A673 (cell line): ENCODE results near the gene POP4. TPM values are rescaled to one million over a fixed set of nuclear protein-coding genes. Genes with fewer than 3 reads are reported as not detected.

ENCODE experiments used
- BruUV-seq: library from RNA; stranded (reverse); fragments of 400-500 nt; replicated peaks from 2 replicates; lab custom pipeline; 2021; lab: Mats Ljungman, UMichigan
- CTCF ChIA-PET: fragments of 300-600 bp; sonication (Branson Sonifier 250); formaldehyde crosslinking; loops from one replicate; lab custom pipeline; 2022; ENCODE audit warnings: antibody characterized with exemption; lab: Charles Lee
- POLR2A ChIA-PET: fragments of 300-600 bp; sonication (Branson Sonifier 250); formaldehyde crosslinking; loops from one replicate; lab custom pipeline; 2022; ENCODE audit warnings: antibody characterized with exemption; ENCODE audit not compliant: low non-redundant PET; lab: Charles Lee
- DNase-seq: peaks from one replicate; pipeline ENCODE4 v3.0.0-alpha.2; 2015; ENCODE audit warnings: low spot score
- H3K27ac ChIP-seq: fragments of 200-600 bp; sonication (generic); 2 replicates; pipeline ENCODE4 v1.5.1; 2016; ENCODE audit warnings: mixed run types, low read depth, mild to moderate bottlenecking, mixed read lengths, antibody characterized with exemption, low read length; ENCODE audit not compliant: poor library complexity, severe bottlenecking
- H3K27me3 ChIP-seq: fragments of 200-600 bp; sonication (generic); replicated peaks from 2 replicates; pipeline ENCODE4 v1.6.1; 2017; ENCODE audit warnings: mixed run types, low read depth, mild to moderate bottlenecking, mixed read lengths, antibody characterized with exemption, low read length; ENCODE audit not compliant: insufficient read depth, poor library complexity
- H3K36me3 ChIP-seq: fragments of 200-600 bp; sonication (generic); 2 replicates; pipeline ENCODE4 v1.6.1; 2016; ENCODE audit warnings: mixed run types, mild to moderate bottlenecking, mixed read lengths, antibody characterized with exemption, low read length; ENCODE audit not compliant: insufficient read depth, poor library complexity, severe bottlenecking
- H3K4me1 ChIP-seq: fragments of 200-600 bp; sonication (generic); 2 replicates; pipeline ENCODE4 v1.6.1; 2017; ENCODE audit warnings: mixed run types, mild to moderate bottlenecking, mixed read lengths, antibody characterized with exemption, low read length; ENCODE audit not compliant: insufficient read depth, poor library complexity, severe bottlenecking
- H3K4me3 ChIP-seq: fragments of 200-600 bp; sonication (generic); 2 replicates; pipeline ENCODE4 v1.5.1; 2016; ENCODE audit warnings: low read depth, mixed run types, mild to moderate bottlenecking, mixed read lengths, low read length; ENCODE audit not compliant: poor library complexity, severe bottlenecking
- H3K9me3 ChIP-seq: fragments of 200-600 bp; sonication (generic); 2 replicates; pipeline ENCODE4 v1.6.1; 2016; ENCODE audit warnings: mixed run types, low read depth, mild to moderate bottlenecking, mixed read lengths, antibody characterized with exemption, low read length; ENCODE audit not compliant: poor library complexity, severe bottlenecking
- EZH2 ChIP-seq: fragments of 200-600 bp; sonication (generic); IDR thresholded peaks from 2 replicates; pipeline ENCODE4 v1.6.1; 2017; ENCODE audit warnings: borderline replicate concordance, low read depth, mild to moderate bottlenecking, mixed read lengths, antibody characterized with exemption, low read length; ENCODE audit not compliant: poor library complexity, severe bottlenecking
- intact Hi-C: fragments of 100-400 bp; cut with micrococcal nuclease; formaldehyde crosslinking; loops from one replicate; pipeline ENCODE4 v1.10.0; 2022; ENCODE audit not compliant: unreplicated experiment
- total RNA-seq: library from RNA; stranded (reverse); gene quantifications from 2 replicates; pipeline ENCODE4 v1.2.3, GENCODE V29; 2021
- TF ChIP-seq, protein P1 (sequence below): fragments of 300-800, 200-600 bp; sonication (generic); conservative IDR thresholded peaks from 2 replicates; pipeline ENCODE4 v1.5.1; 2017; ENCODE audit warnings: low read depth, mild to moderate bottlenecking, antibody characterized with exemption, low read length, moderate library complexity, mixed read lengths

The POP4 gene
- total RNA-seq, 1 experiment from 2014 or later = 70.6 TPM

DNA sequence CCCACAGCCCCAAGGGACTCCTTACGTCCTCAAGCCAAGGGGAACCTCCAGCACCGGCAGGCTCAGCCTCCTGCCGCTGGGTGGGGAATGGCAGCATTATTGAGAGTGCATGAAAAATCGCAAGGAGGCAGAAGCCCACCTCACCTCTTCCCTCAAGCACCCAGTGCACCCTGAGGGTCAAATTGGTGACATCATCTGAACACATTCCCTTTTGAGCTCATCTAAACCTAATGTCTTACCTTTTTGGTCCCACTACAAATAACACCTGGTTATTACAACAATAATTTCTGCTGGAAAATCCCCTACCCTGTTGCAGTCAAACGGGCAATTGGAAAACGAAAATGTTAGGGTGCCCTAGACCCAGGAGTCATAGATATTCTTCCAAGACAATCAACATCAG is 12.2 kb upstream of the POP4 start:
- no peak for TF ChIP-seq EZH2
- TF ChIP-seq, protein P1, sequence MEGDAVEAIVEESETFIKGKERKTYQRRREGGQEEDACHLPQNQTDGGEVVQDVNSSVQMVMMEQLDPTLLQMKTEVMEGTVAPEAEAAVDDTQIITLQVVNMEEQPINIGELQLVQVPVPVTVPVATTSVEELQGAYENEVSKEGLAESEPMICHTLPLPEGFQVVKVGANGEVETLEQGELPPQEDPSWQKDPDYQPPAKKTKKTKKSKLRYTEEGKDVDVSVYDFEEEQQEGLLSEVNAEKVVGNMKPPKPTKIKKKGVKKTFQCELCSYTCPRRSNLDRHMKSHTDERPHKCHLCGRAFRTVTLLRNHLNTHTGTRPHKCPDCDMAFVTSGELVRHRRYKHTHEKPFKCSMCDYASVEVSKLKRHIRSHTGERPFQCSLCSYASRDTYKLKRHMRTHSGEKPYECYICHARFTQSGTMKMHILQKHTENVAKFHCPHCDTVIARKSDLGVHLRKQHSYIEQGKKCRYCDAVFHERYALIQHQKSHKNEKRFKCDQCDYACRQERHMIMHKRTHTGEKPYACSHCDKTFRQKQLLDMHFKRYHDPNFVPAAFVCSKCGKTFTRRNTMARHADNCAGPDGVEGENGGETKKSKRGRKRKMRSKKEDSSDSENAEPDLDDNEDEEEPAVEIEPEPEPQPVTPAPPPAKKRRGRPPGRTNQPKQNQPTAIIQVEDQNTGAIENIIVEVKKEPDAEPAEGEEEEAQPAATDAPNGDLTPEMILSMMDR = no peak
- Histone ChIP-seq H3K4me1 (no peaks in the 10 kb centered on the region), H3K4me3 (no peak overlapping the region), H3K27ac (no peak overlapping the region), H3K9me3 (no peaks in the 10 kb centered on the region), H3K36me3 (no peaks in the 10 kb centered on the region), H3K27me3 (peaks cover 83% of the 10 kb centered on the region)
- intact Hi-C loops = no loop called here
- no peak for DNase-seq
- ChIA-PET CTCF (no interaction called here), POLR2A (no interaction called here)
- BruUV-seq = no TSS peak

DNA sequence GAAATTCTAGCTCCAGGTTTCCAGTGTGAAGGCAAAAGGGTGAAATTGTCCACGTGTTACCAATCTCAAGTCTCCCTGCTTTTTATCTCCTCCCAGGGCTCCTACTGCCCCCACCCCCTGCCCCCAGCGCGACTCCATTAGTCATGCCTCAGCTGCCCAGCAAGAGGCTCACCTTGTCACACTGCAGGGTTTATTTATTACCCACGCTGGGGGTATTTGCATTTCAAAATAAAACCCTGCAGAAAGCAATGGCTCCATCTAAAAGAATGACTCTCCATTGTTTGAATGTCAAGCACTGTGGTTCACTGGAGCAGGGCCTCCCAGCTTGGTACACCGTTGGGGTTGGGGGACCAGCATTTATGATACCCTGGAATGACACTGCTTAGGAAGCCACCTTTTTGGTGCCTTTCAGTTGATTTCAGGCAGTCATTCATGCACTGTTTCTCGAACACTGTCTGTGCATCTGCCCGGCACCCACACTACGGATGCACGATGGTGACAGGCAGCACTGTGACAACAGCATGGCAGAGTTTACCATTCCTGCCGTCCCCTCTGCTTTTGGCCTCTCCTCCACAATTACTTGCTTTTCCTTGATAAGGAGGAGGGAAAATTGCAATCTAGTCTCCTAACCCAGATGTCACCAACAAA is 9.9 kb upstream of the POP4 start:
- CTCF ChIA-PET = interaction anchor here (0.5 kb wide), 1 partner anchor 12 kb away, joined by 3 read pairs; no protein-coding TSS in a partner anchor
- Histone ChIP-seq H3K27ac (no peak overlapping the region), H3K36me3 (no peaks in the 10 kb centered on the region), H3K27me3 (peaks cover 78% of the 10 kb centered on the region), H3K4me3 (no peak overlapping the region), H3K4me1 (no peaks in the 10 kb centered on the region), H3K9me3 (no peaks in the 10 kb centered on the region)
- BruUV-seq = no TSS peak
- DNase-seq = no peak
- TF ChIP-seq EZH2 = no peak
- TF ChIP-seq, protein P1 = no peak
- intact Hi-C loops = no loop called here
- POLR2A ChIA-PET = no interaction called here

DNA sequence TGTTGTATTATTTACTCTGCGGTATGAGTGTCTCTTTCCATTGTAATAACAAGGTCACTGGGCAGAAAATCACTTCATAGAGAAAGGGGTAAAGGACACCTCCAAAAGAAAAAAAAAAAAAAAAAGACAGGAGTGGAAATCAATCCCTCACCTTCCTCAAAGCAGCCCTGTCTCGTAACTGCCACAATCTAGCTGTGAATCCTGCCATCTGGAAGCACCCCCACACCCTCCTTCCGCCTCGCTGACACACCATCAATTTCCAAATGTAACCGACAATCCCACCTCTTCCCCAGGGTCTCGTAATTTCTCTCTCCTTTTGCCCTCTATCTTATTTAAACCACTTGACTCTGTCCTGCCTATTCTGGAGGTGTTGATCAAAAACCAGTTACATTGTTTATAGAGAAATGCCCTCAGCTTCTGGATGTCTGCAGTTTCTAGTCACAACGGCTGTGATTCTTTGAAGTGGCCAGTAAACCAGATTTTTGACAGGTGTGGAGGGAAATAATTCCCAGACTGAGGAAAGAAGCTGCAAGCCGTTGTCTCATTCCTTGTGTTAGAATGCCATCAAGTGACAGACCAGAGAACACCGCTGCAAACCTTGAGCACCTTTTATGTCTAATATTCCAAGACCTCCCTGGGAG is 9.1 kb upstream of the POP4 start:
- no peaks in the 10 kb centered on the region for H3K9me3 ChIP-seq
- ChIA-PET POLR2A (no interaction called here), CTCF (interaction anchor here (0.5 kb wide), 1 partner anchor 11 kb away, joined by 3 read pairs; no protein-coding TSS in a partner anchor)
- no peak overlapping the region for H3K4me3 ChIP-seq
- no peaks in the 10 kb centered on the region for H3K4me1 ChIP-seq
- intact Hi-C loops = no loop called here
- peaks cover 70% of the 10 kb centered on the region for H3K27me3 ChIP-seq
- no TSS peak for BruUV-seq
- no peaks in the 10 kb centered on the region for H3K36me3 ChIP-seq
- TF ChIP-seq, protein P1 = 0 out of 2 replicates have a peak, but pooled peaks have one; percentile 25
- TF ChIP-seq EZH2 = no peak
- no peak overlapping the region for H3K27ac ChIP-seq
- DNase-seq = peak; percentile 10
